Measurements from ENCODE around the gene DTX3.
"Not testable (repeated sequence)": the region's sequence is repeated elsewhere in the genome, so short reads cannot be mapped to it uniquely, and the experiment has no call there.

The DTX3 gene

GRCh38 chr12:57618431-57618830 is 13.8 kb downstream of the DTX3 start:
- H3K4me3 ChIP-seq (ENCODE audit: low read depth, low read length); H3K4me1 ChIP-seq (ENCODE audit: control insufficient read depth, insufficient read depth, low read length); H3K27ac ChIP-seq (ENCODE audit: extremely low read depth, low read depth, low read length); POLR2A ChIA-PET; H3K9me3 ChIP-seq (ENCODE audit: control insufficient read depth, insufficient read depth, low read depth, low read length): not testable (repeated sequence)
- CTCF ChIA-PET: interaction anchor here (1.6 kb wide), 1 partner anchor 12 kb away, joined by 4 read pairs; no protein-coding TSS in a partner anchor
- H3K36me3 ChIP-seq (ENCODE audit: control insufficient read depth in 2 of 2, insufficient read depth in 1 of 2, low read length in 2 of 2): peaks cover 0 to 62% of the 10 kb centered on the region in 2 experiments; a peak in 1 of 3 replicates

- Histone ChIP-seq H3K4me3 (ENCODE audit: low read depth, low read length) (no peak overlapping the region), H3K27ac (ENCODE audit: extremely low read depth, low read depth, low read length) (no peak overlapping the region), H3K36me3 (ENCODE audit: control insufficient read depth in 2 of 2, insufficient read depth in 1 of 2, low read length in 2 of 2) (peaks cover 0 to 57% of the 10 kb centered on the region in 2 experiments; a peak in 1 of 3 replicates), H3K9me3 (ENCODE audit: control insufficient read depth, insufficient read depth, low read depth, low read length) (no peaks in the 10 kb centered on the region), H3K4me1 (ENCODE audit: control insufficient read depth, insufficient read depth, low read length) (no peaks in the 10 kb centered on the region)
- TF ChIP-seq ZSCAN5A (tag by site-specific recombination; IDR thresholded peaks at IDR 0.05): no peak
- TF ChIP-seq ZNF274 (IDR thresholded peaks at IDR 0.05; ENCODE audit: low read length): no peak
- no peak for TF ChIP-seq ZNF274 (tag by site-specific recombination; IDR thresholded peaks at IDR 0.05; ENCODE audit: borderline replicate concordance)
- TF ChIP-seq ZNF792 (tag by site-specific recombination; IDR thresholded peaks at IDR 0.05): no peak
- no peak for TF ChIP-seq REPIN1 (tag by site-specific recombination; IDR thresholded peaks at IDR 0.05; ENCODE audit: low read depth)
- TF ChIP-seq ZNF174 (tag by site-specific recombination; IDR thresholded peaks at IDR 0.05): no peak
- TF ChIP-seq ZNF629 (tag by site-specific recombination; IDR thresholded peaks at IDR 0.05): no peak
- no peak for TF ChIP-seq YY2 (tag by site-specific recombination; IDR thresholded peaks at IDR 0.05)
- TF ChIP-seq MEIS1 (CRISPR knock-in tag; IDR thresholded peaks at IDR 0.05; ENCODE audit: borderline replicate concordance): no peak
- TF ChIP-seq ZBTB26 (tag by site-specific recombination; optimal IDR thresholded peaks at IDR 0.05): no peak
- TF ChIP-seq ATF2 (tag by site-specific recombination; IDR thresholded peaks at IDR 0.05; ENCODE audit: low read depth): no peak
- TF ChIP-seq ZNF335 (tag by site-specific recombination; conservative IDR thresholded peaks at IDR 0.05): no peak
- no peak for TF ChIP-seq ZNF561 (tag by site-specific recombination; IDR thresholded peaks at IDR 0.05; ENCODE audit: borderline replicate concordance)
- no peak for TF ChIP-seq ZNF704 (tag by site-specific recombination; IDR thresholded peaks at IDR 0.05)
- no peak for TF ChIP-seq ZNF292 (tag by site-specific recombination; IDR thresholded peaks at IDR 0.05; ENCODE audit: borderline replicate concordance, low read depth)
- TF ChIP-seq PRDM1 (tag by site-specific recombination; IDR thresholded peaks at IDR 0.05): no peak
- TF ChIP-seq SCRT1 (tag by site-specific recombination; IDR thresholded peaks at IDR 0.05; ENCODE audit: borderline replicate concordance): no peak
- TF ChIP-seq ZNF791 (tag by site-specific recombination; IDR thresholded peaks at IDR 0.05): no peak
- ChIA-PET POLR2A (interaction anchor here (1.1 kb wide), 2 partner anchors 8 to 160 kb away, joined by 3 to 7 read pairs; partner anchors contain the start of gene ARHGEF25), CTCF (interaction anchor here (1.6 to 4.5 kb wide), 3 partner anchors 12 to 36 kb away, joined by 4 to 113 read pairs (median 6); partner anchors contain the start of gene B4GALNT1)
Observed at GRCh38 chr12:57618966-57619433, 14.4 kb downstream of the DTX3 start.
